Measurements from ENCODE around the gene DYTN. TPM values are rescaled to one million over a fixed set of nuclear protein-coding genes. Genes with fewer than 3 reads are reported as not detected.

The DYTN gene
- total and polyA plus RNA-seq, 2 donors (not counting 1 experiment from before 2014, with no cell fraction given): not detected

DNA sequence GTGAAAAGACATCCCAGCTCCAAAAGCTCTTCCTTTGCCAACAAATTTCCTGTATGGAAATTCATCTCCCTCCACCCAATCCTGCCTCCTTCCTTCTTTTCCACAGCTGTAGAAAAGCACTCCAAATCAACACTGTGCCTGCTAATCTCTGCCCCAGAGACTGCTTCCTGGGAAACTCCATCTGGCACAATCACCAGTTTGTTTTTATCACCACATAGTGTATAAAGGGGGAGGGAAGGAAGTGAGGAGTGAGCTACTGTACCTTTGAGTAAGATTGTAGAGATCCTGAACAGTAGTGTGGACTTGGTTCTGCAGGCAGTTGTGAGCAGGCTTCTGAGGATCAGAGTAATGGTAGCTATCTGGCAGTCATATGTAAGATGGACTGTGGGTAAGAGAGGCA is 90.6 kb downstream of the DYTN start:
- DNase-seq (ENCODE audit: low read depth in 2 of 2): no peak
- H2AFZ ChIP-seq (ENCODE audit: low read length): no peak overlapping the region
- no peaks in the 10 kb centered on the region for H3K27me3 ChIP-seq (ENCODE audit: control insufficient read depth, insufficient read depth, low read length)
- H3K4me1 ChIP-seq (ENCODE audit: control insufficient read depth, extremely low read depth, insufficient read depth, low read length): no peaks in the 10 kb centered on the region
- no peak overlapping the region for H3K4me3 ChIP-seq (replicated peaks in 1 of 4; ENCODE audit: control extremely low read depth in 1 of 4, insufficient read depth in 1 of 4, low read depth in 3 of 4, low read length in 4 of 4)
- no peaks in the 10 kb centered on the region for H3K9me3 ChIP-seq (ENCODE audit: control insufficient read depth, insufficient read depth, low read depth, low read length)
- H3K36me3 ChIP-seq (ENCODE audit: control insufficient read depth, insufficient read depth, low read length): no peaks in the 10 kb centered on the region
- no peak overlapping the region for H3K27ac ChIP-seq (ENCODE audit: insufficient read depth, low read length)
- no peaks in the 10 kb centered on the region for H4K20me1 ChIP-seq (ENCODE audit: control insufficient read depth, extremely low read depth, insufficient read depth, low read length)
- H3K79me2 ChIP-seq (ENCODE audit: control insufficient read depth, insufficient read depth, low read length): no peaks in the 10 kb centered on the region
- no peak overlapping the region for H3K4me2 ChIP-seq (ENCODE audit: extremely low read depth, insufficient read depth, low read length)
- no peak overlapping the region for H3K9ac ChIP-seq (ENCODE audit: insufficient read depth, low read length)
- TF ChIP-seq EZH2 (IDR thresholded peaks at IDR 0.05; ENCODE audit: low read length, missing control alignments) (no peak), CTCF (conservative IDR thresholded peaks at IDR 0.05 in 1 of 2, IDR thresholded peaks at IDR 0.05 in 1 of 2; ENCODE audit: low read depth in 1 of 2, low read length in 2 of 2) (no peak)

- no peak overlapping the region for H3K9ac ChIP-seq (ENCODE audit: insufficient read depth, low read length)
- no peak overlapping the region for H3K4me3 ChIP-seq (replicated peaks in 1 of 4; ENCODE audit: control extremely low read depth in 1 of 4, insufficient read depth in 1 of 4, low read depth in 3 of 4, low read length in 4 of 4)
- H3K36me3 ChIP-seq (ENCODE audit: control insufficient read depth, insufficient read depth, low read length): no peaks in the 10 kb centered on the region
- H3K4me2 ChIP-seq (ENCODE audit: extremely low read depth, insufficient read depth, low read length): no peak overlapping the region
- H2AFZ ChIP-seq (ENCODE audit: low read length): no peak overlapping the region
- TF ChIP-seq EZH2 (IDR thresholded peaks at IDR 0.05; ENCODE audit: low read length, missing control alignments) (no peak), CTCF (conservative IDR thresholded peaks at IDR 0.05 in 1 of 2, IDR thresholded peaks at IDR 0.05 in 1 of 2; ENCODE audit: low read depth in 1 of 2, low read length in 2 of 2) (no peak)
- H4K20me1 ChIP-seq (ENCODE audit: control insufficient read depth, extremely low read depth, insufficient read depth, low read length): no peaks in the 10 kb centered on the region
- no peaks in the 10 kb centered on the region for H3K4me1 ChIP-seq (ENCODE audit: control insufficient read depth, extremely low read depth, insufficient read depth, low read length)
- no peaks in the 10 kb centered on the region for H3K27me3 ChIP-seq (ENCODE audit: control insufficient read depth, insufficient read depth, low read length)
- no peaks in the 10 kb centered on the region for H3K79me2 ChIP-seq (ENCODE audit: control insufficient read depth, insufficient read depth, low read length)
- DNase-seq (ENCODE audit: low read depth in 2 of 2): no peak
- H3K27ac ChIP-seq (ENCODE audit: insufficient read depth, low read length): no peak overlapping the region
- H3K9me3 ChIP-seq (ENCODE audit: control insufficient read depth, insufficient read depth, low read depth, low read length): no peaks in the 10 kb centered on the region
Observed at GRCh38 chr2:206626108-206626507, 92.1 kb downstream of the DYTN start.

DNA sequence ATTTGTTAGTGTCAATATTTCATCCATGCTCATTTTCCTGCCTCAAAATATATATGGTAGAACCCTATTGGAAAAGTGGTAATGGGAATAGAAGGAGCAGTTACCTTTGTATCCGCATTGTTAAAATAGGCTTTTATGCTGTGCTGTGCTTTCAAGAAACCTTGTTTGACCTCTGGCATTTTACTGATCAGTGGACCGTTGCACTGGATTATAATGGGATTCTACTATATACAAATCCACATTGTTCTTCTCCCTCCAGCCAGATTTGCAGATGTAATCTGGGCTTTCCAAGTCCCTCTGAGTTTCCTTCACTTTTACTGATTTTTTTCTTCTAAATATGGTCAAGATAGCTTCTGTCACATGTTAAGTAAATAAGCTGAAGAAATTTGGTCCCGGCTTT is 99.2 kb downstream of the DYTN start:
- Histone ChIP-seq H3K27ac (ENCODE audit: insufficient read depth, low read length) (no peak overlapping the region), H3K9me3 (ENCODE audit: control insufficient read depth, insufficient read depth, low read depth, low read length) (no peaks in the 10 kb centered on the region), H3K4me2 (ENCODE audit: extremely low read depth, insufficient read depth, low read length) (no peak overlapping the region), H3K36me3 (ENCODE audit: control insufficient read depth, insufficient read depth, low read length) (no peaks in the 10 kb centered on the region), H3K9ac (ENCODE audit: insufficient read depth, low read length) (no peak overlapping the region), H3K27me3 (ENCODE audit: control insufficient read depth, insufficient read depth, low read length) (no peaks in the 10 kb centered on the region), H4K20me1 (ENCODE audit: control insufficient read depth, extremely low read depth, insufficient read depth, low read length) (no peaks in the 10 kb centered on the region), H3K79me2 (ENCODE audit: control insufficient read depth, insufficient read depth, low read length) (no peaks in the 10 kb centered on the region), H2AFZ (ENCODE audit: low read length) (no peak overlapping the region), H3K4me1 (ENCODE audit: control insufficient read depth, extremely low read depth, insufficient read depth, low read length) (no peaks in the 10 kb centered on the region), H3K4me3 (replicated peaks in 1 of 4; ENCODE audit: control extremely low read depth in 1 of 4, insufficient read depth in 1 of 4, low read depth in 3 of 4, low read length in 4 of 4) (no peak overlapping the region)
- no peak for DNase-seq (ENCODE audit: low read depth in 2 of 2)
- TF ChIP-seq EZH2 (IDR thresholded peaks at IDR 0.05; ENCODE audit: low read length, missing control alignments) (no peak), CTCF (conservative IDR thresholded peaks at IDR 0.05 in 1 of 2, IDR thresholded peaks at IDR 0.05 in 1 of 2; ENCODE audit: low read depth in 1 of 2, low read length in 2 of 2) (no peak)
